Right forelimb (tissue), 1 donor: ENCODE measurements around the gene ASIP.
A peak's percentile ranks its signal among the peaks of the same experiment; 100 is the strongest.
"Not testable (repeated sequence)": the region's sequence is repeated elsewhere in the genome, so short reads cannot be mapped to it uniquely, and the experiment has no call there.

Experiments
- DNase-seq: peaks from one replicate; pipeline ENCODE4 v3.0.0-alpha.2; 2018

The ASIP gene

DNA sequence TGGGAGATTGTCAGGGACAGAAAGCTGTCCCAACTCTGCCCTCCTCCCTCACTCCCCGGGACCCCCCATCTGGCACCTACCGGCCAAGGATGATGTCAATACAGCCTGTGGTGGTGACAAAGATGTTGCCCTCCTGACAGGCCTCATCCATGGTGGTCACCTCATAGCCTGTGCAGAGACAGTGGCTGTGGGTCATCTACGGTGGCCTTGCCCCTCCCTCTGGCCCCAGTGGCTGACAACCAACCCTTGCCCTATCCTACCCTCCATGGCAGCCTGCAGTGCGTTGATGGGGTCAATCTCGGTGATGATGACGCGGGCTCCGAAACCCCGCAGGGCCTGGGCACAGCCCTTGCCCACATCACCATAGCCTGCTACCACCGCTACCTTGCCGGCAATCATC lies 49.2 kb downstream of the ASIP start:
- no peak for DNase-seq

- DNase-seq = no peak
Observed at GRCh38 chr20:34292496-34292895, 51.3 kb downstream of the ASIP start.

- no peak for DNase-seq
Observed at GRCh38 chr20:34293119-34293518, 51.9 kb downstream of the ASIP start.

GRCh38 chr20:34293589-34293988 lies 52.4 kb downstream of the ASIP start:
- no peak for DNase-seq

- DNase-seq = no peak
Observed at GRCh38 chr20:34294563-34294962, 53.3 kb downstream of the ASIP start.

DNA sequence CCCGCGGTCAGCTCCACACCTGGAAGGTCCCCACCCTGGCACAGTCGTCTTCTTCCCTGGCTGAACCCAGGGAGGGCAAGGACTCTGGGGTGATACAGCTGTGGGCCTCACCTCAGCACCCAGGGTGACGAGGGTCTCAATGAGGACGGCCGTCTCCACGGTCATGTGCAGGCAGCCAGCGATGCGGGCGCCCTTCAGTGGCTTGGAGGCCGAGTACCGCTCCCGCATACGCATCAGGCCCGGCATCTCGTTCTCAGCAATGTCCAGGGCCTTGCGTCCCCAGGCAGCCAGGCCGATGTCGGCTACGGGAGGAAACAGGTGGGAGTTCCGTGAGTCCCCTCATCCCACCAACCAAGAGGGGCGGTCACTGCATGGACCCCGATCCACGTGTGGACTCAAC lies 54.1 kb downstream of the ASIP start:
- no peak for DNase-seq

DNA sequence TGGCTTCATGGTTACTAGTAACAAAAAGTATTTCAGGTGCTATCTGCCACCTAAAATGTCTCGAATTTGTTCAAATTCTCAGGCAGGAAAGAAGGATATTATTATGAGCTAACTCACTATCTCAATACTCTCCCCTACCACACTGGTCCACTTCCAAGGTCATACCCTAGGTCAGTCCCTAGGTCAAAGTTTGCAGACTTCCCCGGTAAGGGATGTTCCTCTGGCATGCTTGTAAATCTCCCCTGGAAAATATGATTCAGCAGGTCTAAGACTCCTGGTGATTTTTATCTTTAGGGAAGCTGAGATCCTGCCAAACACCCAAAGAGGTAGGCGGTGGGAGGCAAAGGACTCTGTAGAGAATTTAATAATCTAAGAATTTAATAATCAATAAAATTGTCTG lies 55.2 kb downstream of the ASIP start:
- DNase-seq = no peak

DNA sequence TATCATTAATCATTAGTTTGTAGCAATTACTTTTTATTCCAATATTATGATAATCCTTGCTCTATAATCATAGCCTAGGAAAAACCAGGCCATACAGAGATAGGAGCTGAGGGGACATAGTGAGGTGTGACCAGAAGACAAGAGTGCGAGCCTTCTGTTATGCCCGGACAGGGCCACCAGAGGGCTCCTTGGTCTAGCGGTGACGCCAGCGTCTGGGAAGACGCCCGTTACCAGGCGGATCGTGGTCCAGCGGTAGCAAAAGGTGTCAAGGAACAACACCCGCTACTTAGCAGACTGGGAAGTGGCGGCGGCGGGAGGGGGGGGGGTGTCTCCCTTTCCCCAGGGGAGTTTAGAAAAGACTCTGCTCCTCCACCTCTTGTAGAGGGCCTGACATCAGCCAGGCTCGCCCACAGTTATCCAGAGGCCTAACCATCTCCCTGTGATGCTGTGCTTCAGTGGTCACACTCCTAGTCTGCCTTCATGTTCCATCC lies 57.1 kb downstream of the ASIP start:
- not testable (repeated sequence) for DNase-seq

DNA sequence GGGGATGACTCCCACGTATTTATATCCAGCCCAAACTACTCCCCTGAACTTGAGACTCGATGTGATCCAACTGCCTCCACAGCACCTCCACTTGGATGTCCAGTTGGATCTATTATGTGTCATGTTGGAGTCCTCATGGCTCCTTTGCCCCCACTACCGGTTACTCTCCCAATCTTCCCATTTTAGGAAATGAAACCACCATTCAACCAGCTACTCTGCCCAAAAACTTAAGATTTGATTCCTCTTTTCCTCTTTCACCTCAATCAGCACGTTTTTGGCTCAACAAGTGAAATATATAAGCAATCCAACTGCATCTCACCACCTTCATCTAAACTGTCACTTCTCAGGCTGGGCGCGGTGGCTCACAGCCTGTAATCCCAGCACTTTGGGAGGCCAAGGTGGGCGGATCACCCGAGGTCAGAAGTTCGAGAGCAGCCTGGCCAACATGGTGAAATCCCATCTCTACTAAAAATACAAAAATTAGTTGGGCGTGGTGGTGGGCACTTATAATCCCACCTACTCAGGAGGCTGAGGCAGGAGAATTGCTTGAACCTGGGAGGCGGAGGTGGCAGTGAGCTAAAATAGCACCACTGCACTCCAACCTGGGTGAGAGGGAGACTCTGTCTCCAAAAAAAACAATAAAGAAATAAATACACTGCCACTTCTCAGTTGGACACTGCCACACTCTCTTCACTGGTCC lies 58.5 kb downstream of the ASIP start:
- no peak for DNase-seq

DNA sequence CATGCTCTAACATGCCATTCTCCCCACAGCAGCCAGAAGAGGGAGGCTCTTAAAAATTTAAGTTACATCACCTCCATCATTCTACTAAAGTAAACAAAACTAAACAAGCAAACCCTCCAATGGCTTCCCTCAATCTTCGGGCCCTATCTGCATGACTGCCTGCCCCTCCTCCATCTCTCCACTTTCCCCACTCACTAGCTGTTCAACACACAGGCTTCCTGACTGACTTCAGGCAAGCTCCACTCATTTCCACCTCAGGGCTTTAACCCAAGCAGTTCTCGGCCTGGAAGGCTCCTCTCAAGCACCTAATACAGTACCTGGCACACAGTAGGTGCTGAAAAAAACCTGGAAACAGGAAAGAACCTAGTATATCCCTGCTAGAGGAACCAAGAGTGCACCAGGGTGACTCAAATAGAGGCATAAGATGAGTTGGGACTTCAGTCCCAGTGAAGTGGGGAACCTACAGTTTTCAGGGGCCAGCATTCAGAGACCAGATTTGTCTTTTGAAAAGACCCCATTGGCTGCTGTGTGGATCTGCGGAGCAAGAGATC lies 59.1 kb downstream of the ASIP start:
- DNase-seq = no peak

DNA sequence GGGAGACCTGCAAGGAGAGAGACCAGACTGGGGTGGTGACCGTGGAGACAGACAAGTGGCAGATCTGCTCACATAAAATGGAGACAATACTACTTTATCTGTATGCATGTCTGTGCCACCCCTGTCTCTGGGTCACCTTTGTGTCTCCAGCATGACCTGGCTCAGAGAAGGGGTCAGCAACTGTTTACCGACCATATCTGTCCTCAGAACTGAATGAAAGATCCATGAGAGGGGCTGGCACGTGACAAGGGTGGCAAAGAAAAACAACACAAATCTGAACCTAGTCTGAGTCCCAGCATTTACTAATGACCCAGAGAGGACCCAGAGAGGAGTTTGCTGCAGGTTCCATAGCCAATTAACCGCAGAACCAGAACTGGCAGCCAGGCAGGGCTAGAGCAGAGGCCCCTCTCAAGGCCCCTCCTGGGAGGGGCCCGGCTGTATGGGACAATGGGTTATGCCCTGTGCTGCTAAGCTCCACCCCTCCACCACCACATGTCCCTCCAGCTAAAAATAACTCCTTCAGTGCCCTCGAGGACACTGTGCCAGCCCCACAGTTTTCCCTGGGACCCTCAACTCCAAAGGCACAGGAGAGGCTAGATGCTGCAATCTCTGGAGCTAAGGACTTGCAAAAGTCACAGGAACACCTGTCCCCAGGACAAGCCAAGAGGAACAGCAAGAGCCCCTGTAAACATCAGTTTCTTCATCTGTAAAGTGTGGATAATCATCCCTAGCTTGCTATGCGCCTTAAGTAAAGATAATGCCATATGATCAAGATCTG lies 59.8 kb downstream of the ASIP start:
- DNase-seq = no peak

GRCh38 chr20:34301587-34302311 lies 60.5 kb downstream of the ASIP start:
- no peak for DNase-seq

DNA sequence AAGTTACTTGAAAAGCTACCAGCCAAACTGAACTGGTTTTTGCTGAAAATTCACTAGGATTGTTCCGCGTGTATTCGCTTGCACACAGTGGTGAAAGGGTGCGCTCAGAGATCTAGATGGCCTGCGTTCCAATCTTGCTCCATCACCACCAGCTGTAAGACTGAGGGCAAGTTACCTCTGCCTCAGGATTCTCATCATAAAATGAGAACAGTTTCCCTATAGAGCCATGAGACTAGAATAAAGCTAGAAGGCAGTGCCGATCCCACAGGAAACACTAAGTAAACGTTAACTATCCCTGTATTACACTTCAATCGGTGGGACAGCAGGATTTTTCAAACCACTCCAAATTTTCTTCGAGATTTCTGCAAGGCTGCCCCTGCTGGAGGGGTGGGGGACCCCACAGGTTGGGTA lies 61.1 kb downstream of the ASIP start:
- DNase-seq = no peak

GRCh38 chr20:34302723-34303533 lies 61.7 kb downstream of the ASIP start, which contains the start of gene AHCY:
TSS of gene AHCY (minus strand) at chr20:34303355. CDS start at chr20:34303270, 85 bp downstream.
- DNase-seq = peak; percentile 97

DNA sequence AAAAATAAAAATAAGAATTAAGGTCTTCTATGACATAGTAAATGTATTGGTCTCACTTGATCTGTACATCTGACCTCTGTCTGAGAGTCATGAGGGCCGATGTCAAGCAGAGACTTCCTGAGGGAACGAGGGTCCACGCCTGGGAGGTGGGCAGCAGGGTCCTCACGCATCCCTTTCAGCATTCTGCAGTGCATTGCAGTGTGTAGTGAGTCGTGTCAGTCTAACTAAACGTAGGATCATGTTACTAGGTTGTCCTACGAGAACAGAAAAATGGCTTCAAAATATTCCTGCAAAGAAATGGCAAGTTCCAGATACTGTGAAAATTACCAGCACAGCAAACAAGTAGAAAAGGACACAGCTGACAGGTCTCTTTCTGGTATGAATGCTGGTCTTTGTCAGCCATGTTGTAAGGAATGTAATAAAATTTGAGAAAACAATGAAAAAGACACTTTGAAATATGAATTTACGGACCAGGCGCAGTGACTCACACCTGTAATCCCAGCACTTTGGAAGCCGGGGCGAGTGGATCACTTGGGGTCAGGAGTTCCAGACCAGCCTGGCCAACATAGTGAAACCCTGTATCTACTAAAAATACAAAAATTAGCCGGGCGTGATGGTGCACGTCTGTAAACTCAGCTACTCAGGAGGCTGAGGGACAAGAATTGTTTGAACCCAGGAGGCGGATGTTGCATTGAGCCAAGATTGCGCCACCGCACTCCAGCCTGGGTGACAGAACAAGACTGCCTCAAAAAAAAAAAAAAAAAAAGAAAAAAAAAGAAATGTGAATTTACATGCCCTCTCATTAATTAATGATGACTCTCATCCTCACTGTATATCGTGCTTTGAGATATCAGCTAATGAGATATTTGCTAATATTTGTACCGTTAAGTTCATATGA lies 64.4 kb downstream of the ASIP start:
- no peak for DNase-seq

- no peak for DNase-seq
Observed at GRCh38 chr20:34309691-34310090, 68.5 kb downstream of the ASIP start.

DNA sequence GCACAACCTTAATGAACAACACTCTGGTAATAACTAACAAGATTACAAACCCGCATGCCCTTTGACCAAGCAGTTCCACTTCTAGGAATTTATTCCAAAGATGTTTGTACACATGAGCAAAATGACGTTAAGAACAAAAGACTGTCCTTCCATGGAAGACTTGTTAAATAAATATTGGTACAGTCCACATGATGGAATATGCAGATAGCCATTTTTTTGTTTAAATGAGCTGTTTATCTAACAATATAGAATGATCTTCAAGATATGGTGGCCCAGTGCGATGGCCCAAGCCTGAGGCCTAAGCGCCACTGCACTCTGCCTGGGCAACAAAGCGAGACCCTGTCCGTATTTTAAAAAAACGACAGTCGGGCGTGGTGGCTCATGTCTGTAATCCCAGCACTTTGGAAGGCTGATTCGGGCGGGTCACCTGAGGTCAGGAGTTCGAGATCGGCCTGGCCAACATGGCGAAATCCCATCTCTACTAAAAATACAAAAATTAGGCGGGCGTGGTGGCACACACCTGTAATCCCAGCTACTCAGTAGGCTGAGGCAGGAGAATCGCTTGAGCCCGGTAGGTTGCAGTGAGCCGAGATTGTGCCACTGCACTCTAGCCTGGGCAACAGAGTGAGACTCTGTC lies 69.4 kb downstream of the ASIP start:
- no peak for DNase-seq

DNA sequence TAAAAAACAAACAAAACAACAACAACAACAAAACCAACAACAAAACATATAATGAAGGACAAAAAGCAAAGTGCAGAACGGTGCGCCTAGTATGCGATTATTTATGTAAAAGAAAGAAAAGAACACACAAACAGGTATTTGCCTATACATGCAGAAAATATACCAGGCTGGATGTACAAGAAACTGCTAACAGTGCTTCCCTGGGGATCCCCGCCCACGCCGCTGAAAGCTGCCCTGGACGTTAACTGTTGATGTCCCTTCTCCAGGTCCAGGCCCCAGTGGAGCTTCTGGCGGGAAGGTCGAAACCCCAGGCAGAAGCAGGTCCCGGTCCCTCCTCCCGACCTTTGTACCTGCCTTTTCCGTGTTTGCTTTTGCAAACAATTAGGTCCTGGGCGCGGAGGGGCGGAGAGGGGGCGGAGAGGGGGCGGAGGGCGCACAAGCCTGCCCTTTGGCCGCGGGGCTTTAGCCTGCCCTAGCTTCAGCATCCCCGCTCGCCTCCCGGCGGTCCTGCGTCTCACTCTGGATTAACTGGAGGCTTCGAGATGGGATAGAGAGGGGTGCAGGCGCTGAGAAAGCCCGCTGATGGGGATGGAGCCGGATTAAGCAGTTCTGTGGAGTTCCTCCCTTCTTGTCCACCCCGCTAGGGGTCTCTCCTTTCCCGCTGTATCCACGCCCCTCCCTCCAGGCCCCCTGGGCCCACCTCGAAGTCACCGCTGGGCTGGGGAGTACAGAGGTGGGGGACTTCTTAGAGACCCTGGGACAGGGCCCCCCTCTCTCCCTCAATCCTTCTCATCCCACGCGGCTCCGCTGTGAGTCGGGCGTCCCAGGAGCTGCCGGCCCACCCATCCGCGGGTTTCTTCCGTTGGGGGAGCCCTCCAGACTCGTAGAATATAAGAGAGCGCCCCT lies 70.1 kb downstream of the ASIP start:
- DNase-seq = no peak

GRCh38 chr20:34312024-34312460 lies 70.8 kb downstream of the ASIP start:
- DNase-seq = no peak
